HG02798 (cell line): ENCODE measurements around the gene CNNM1.

Source experiments
- ATAC-seq: cut with Tn5 transposase; IDR thresholded peaks from one replicate; pipeline ENCODE4 v1.9.1; 2021; ENCODE audit warnings: mild to moderate bottlenecking; ENCODE audit not compliant: unreplicated experiment, poor library complexity

The CNNM1 gene

DNA sequence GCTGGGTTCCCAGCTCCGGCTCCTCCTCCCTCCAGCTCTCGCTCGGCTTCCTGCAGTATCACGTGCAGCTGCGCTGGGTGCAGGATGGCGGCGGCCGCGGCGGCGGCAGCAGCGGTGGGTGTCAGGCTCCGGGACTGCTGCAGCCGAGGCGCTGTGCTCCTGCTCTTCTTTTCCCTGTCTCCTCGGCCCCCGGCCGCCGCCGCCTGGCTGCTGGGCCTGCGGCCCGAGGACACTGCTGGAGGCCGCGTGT lies at the start of gene CNNM1:
TSS of gene CNNM1 (plus strand) at position 53 of the 250 bp plus-strand sequence. CDS start at position 85, 32 bp downstream.
- peak; percentile 64 for ATAC-seq

DNA sequence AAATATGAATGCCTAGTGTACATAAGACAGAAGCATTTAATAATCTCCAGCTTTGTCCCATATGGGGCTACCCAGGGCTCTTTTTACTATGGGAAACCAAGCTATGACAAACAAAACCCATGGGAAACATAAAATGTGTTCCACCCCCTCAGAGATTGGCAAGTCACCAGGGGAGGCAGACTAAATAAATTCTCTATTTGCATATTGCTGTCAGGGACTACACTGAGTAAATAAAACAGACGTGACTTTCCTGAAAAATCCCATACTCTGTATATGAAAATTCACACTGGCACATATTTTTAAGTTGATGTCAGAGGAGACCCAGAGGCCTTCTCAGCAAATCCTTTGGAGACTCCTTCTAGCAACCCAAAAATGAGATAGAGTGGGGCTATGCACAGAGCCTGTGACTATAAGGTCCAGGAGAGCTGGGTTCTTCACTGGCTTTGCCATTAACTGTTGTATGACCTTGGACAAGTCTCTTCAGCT lies 49.5 kb upstream of the CNNM1 start:
- no peak for ATAC-seq

DNA sequence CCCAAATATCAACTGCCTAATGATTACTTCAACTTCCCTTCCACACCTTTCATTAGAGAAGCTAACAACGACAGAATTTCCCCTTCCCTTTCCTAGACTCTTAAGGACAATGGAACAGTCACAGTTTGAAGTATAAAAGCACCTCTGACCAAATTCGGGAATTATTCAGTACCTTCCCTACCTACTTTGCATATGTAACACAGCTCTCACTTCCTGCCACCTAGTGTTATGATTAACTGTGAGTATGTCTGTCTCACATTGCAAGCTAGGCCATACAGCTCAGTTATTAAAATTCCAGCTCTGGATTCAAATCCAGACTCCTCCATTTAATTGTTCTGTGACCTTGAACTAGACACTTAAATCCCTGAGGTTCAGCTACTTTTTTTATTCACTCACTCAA lies 48.7 kb upstream of the CNNM1 start:
- ATAC-seq = peak; percentile 78

DNA sequence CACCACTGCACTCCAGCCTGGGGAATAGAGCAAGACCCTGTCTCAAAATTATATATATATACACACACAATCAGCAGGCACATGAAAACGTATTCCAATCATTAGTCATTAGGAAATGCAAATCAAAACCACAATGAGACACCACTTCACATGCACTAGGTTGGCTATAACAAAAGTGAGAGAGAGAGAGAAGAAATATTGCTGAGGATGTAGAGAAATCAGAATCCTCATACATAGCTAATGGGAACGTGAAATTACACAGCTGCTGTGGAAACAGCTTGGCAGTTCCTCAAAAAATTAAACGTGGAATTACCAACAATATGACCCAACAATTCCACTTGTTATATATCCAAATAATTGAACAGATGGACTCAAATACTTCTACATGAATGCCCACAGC lies 43.3 kb upstream of the CNNM1 start:
- no peak for ATAC-seq

DNA sequence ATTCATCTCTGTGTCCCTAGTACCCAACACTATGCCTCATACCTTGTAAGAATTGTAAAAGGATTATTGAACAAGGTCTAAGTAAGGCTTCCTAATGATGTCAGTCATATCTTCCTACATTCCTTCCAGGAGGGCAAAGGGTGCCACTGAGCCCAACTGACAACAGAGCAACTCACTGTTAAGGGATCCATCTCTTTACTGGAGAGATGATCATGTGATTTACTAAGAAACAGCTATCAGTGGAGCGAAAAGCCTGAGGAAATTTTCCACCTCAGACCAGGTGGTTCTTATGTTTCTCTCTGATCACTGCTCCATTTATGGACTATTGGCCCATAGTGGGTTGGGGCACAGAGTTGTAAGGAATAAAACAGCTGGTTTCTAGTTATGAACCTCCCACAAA lies 38.9 kb upstream of the CNNM1 start:
- no peak for ATAC-seq

DNA sequence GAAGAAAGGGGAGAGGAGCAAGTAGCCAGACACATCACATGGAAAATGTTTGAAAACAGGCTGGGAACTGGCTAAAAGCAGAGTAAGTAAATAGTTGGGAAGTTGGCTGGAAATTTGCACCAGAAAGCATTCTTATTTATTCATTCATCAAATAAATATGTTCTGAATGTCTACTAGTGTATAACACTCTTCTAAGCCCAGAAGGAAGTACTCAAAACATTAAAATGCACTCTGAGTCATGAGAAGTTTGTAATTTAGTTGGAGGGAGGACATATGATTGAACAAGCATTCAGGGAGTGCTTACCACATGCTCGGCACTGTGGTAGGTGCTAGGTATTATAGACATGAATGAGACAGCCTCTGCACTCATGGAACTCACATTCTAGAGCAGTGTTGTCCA lies 37.0 kb upstream of the CNNM1 start:
- ATAC-seq = no peak

DNA sequence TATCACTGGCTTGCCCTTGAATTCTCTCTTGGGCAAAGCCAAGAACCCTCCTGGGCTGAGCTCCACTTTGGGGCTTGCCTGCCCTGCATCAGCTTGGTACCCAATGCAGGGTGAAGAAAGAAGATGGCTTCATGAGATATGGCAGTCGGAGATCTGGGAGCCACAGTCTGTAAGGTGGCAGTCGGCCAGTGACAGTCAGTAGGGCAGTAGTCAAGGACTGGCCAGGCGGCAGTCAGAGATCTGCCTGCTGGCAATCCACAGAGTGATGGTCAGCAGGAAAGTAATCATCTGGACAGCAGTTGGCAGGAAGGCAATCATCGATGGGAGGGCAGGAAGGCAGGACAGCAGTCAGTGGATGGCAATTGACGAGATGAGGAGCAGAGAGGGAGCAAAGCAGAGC lies 32.6 kb upstream of the CNNM1 start:
- no peak for ATAC-seq

DNA sequence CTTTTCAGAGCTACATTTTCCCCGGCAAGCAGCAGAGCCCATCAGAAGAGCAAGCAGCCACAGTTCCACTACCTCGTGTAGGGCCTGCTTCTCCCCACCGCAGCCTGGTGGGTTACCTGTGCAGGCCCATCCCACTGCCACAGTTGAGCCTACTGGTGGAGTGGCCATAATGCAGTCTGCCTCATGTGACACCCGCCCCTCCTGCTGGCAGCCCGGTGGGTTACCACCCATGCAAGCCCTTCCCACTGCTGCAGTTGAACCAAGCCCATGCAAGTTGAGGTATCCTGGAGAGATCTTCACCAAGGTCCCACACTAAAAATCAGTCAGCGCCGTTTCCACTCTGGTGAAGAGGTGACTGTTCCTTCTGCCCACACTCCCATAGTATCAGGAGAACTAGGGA lies 32.1 kb upstream of the CNNM1 start:
- ATAC-seq = no peak

DNA sequence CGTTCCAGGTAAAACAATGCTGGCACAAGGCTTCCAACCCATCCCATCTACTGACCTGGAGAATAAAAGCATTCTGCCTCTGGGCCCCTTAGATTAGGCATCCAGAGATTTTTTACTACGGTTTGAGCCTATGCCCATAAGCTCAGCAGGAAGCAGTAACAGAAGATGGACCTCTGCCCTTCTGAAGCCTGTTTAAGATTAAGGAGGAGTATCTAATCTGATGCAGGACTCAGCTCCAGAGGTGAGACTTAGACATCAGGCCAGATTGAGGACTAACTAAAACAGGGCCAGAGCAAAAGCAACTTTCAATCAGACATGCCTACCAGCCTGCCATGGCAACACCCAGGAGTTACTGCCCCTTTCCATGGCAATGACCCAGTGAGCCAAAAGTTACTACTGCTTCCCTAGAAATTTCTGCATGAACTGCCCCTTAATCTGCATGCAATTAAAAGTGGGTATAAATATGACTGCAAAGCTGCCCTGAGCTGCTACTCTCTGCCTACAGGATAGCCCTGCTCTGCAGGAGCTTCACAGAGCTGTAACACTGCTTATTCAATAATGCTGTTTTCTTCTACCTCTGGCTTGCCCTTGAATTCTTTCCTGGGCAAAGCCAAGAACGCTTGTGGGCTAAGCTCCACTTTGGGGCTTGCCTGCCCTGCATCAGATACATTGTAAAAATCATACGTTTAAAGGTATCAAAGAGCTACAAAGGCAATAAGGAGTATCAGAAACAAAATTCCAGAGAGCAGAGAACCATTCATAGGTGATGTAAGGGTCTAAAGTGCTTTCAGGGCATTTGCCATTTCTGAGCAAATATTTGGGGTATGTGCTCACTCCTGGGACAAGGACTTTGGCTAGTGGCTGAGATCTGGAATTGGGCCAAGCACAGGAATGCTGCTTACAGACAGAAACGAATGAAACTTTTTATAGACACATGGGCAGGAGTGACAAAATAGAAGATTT lies 25.0 kb upstream of the CNNM1 start:
- no peak for ATAC-seq

DNA sequence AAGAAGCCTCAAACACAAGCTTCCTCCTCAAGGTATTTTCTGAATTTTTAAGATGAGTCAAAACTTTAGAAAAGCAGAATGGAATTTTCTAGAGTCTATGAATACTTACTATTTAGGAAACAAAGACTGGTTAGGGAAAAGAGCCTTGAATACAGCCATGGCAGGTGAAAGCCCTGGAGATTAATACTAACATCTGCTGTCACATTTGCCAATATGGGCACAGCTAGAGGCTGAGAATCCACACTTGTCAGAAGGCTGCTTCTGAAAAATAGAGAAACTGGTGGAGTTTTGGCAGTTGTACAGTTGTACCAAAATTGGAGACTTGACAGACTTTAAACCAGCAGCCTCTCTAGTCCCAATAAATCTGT lies 24.3 kb upstream of the CNNM1 start:
- ATAC-seq = no peak

DNA sequence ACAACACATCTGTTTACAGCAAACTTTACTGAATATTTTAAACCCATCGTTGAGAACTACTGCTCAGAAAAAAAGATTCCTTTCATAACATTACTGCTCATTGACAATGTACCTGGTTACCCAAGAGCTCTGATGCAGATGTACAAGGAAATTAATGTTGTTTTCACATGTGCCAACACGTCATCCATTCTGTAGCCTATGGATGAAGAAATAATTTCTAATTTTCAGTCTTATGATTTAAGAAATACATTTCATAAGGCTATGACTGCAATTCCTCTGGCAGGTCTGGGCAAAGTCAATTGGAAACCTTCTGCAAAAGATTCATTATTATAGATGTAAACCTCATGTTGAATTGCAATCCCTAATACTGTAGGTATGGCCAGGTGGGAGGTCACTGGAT lies 16.7 kb upstream of the CNNM1 start:
- no peak for ATAC-seq

DNA sequence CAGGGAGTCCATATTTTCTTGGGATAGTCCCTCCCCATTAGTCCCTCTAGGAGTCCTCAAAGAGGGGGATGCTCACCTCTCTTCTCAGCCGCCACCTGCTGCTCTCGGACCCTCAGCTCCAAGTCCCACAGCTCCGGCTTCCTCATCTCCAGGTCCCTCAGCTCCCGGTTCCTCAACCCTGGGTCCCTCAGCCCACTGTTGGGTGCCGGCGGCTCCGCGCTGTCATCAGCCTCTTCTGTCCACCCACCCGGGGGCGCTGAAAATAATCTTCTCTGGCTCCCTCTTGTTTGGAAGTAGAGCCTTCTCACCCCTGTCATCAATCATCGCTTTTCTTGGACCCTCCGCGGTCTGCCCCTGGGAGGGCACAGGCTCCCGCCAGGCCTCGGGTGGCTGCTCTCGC lies 13.3 kb upstream of the CNNM1 start:
- no peak for ATAC-seq

DNA sequence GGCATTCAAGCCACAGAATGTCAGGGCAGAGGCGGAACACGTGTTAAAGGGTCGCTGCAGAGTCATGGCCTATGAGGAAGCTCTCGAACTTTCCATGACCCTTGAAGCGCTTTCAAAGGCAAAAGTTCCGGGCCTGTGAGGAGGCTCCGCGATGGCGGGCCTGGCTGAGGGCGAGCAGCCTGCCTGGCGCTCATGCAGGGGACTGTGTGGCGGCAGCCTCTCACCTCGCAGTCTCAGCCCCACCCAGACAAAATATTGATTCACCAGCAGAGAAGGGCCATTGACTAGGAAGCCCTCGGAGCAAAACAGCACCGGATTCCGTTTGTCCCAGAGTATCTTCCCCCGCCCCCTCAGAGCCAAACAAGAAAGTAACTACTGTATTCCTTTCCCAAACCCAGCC lies 12.8 kb upstream of the CNNM1 start:
- no peak for ATAC-seq

DNA sequence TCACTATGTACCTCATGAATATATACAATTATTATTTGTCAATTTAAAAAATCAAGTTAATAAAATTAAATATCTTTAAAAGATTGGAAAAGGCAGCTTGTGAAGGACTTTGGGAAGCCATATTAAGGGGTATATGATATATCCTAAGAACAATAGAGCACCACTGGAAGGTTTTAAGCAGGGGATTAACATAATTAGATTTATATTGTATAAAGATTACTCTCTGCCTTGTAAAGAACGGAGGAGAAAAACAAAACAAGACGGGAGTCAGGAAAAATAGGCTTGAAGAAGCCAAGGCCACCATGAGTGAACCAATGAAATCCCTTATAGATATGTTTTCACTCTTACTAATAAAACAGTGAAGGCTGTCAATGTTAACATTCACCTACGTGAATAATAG lies 11.1 kb upstream of the CNNM1 start:
- ATAC-seq = no peak

DNA sequence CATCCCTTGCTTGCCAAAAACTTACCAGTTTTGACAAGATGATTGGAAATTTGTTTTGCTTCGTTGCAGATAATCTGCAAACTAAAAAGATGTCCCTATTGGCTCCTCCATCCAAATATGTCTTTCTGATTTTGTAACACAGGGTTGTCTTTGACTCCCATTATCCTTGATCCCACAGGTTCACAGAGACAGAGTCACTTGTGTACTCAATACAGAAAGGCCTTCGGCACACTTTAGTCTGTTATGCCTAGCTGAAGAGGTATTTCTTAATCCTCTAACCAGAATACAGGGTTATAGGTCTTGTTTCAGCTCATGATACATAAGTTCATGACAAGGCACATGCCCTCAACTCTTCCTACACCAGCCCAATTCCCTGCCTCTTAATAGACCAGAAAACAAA lies 10.7 kb upstream of the CNNM1 start:
- no peak for ATAC-seq

DNA sequence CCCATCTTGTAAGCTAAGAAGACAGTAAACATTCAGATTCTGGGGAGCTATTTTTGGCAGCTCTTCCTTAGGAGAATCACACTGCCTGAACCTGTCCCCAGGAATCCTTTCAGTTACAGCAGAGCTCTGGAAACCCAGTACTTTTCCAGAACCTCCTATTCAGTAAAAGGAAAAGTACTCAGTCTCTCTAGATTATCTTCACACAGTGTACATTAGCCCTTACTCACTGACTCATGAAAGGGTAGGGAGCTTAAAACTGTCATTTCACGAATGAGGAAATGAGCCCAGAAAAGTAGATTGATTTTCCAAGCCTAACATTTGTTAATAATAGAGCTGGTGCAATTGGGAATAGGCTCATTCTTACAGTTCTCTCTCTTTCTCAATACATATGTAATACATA lies 3.9 kb upstream of the CNNM1 start:
- no peak for ATAC-seq

DNA sequence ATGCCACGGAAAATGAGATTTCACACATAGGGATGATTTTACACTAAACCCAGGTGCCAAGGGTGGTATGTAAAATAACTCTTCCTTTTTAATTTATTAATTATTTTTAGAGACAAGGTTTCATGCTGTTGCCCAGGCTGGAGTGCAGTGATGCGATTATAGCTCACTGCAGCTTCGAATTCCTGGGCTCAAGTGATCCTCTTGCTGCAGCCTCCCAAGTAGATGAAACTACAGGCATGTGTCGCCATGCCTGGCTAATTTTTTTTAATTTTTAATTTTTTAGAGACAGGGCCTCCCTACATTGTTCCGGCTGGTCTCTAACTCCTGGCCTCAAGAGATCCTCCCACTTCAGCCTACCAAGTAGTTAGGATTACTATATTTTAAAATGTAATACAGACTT lies 2.3 kb upstream of the CNNM1 start:
- no peak for ATAC-seq

DNA sequence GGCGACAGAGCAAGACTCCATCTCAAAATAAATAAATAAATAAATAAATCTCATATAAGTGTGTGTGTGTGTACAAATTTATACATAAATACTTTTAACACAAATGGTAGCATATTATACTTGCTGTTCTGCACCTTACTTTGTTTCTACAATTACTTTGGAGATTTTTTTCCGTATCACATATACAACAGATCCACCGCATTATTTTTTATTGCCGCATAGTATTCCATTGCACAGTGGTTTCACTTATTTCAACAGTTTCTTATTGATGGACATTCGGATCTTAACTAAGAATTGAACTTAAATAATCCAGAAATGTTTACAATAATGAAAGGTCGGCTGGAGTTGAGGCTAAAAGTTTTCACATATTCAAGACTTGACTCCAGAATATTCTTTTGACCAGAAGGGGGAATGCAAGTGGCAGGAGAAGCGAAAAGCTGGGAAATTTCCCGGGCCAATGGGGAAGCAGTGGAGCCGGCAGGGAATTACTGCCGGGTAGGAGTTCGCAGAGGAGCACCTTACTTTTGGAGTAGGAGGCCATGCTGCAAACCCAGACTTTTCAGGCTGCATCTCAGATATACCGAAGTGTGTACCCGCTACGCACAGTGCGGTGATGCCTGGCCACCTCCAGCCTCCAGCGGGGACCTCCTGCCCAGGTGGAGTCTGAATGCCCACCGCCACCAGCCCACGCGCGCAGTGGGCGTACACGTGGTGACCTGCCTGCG lies 415 bp upstream of the CNNM1 start:
- ATAC-seq = no peak

DNA sequence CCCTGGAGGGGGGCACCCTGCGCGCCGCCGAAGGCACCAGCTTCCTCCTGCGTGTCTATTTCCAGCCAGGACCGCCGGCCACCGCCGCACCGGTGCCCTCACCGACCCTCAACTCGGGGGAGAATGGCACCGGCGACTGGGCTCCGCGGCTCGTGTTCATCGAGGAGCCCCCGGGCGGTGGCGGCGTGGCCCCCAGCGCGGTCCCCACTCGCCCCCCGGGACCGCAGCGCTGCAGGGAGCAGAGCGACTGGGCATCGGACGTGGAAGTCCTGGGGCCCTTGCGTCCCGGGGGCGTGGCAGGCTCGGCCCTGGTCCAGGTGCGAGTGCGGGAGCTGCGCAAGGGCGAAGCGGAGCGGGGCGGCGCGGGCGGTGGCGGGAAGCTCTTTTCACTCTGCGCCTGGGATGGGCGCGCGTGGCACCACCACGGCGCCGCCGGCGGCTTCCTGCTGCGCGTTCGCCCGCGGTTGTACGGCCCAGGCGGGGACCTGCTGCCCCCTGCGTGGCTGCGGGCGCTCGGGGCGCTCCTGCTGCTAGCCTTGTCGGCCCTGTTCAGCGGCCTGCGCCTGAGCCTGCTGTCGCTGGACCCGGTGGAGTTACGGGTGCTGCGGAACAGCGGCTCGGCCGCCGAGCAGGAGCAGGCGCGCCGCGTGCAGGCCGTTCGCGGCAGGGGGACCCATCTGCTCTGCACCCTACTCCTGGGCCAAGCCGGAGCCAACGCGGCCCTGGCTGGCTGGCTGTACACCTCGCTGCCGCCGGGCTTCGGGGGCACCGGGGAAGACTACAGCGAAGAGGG lies 594 bp downstream of the CNNM1 start:
- peak; percentile 32 for ATAC-seq

DNA sequence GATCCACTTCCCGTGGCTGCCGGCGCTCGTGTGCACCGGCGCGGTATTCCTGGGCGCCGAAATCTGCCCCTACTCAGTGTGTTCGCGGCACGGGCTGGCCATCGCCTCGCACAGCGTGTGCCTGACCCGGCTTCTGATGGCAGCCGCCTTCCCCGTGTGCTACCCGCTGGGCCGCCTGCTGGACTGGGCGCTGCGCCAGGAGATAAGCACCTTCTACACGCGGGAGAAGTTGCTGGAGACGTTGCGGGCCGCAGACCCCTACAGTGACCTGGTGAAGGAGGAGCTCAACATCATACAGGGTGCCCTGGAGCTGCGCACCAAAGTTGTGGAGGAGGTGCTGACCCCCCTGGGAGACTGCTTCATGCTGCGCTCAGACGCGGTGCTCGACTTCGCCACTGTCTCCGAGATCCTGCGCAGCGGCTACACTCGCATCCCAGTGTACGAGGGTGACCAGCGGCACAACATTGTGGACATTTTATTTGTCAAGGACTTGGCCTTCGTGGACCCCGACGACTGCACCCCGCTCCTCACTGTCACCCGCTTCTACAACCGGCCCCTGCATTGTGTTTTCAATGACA lies 1.3 kb downstream of the CNNM1 start:
- no peak for ATAC-seq
